PC-3 (cell line): ENCODE results near the gene ATIC.

ENCODE experiments used
- CTCF ChIP-seq: fragments of 300-600 bp; sonication (generic); conservative IDR thresholded peaks from 2 replicates; pipeline ENCODE4 v1.5.1; 2017; ENCODE audit warnings: antibody characterized with exemption, low read depth, mild to moderate bottlenecking, low read length
- EZH2 ChIP-seq: fragments of 300-600 bp; sonication (generic); IDR thresholded peaks from one replicate; pipeline ENCODE4 v1.6.1; 2017; ENCODE audit warnings: antibody characterized with exemption, mild to moderate bottlenecking, low read length; ENCODE audit not compliant: unreplicated experiment
- EZH2phosphoT487 ChIP-seq: fragments of 300-600 bp; sonication (generic); IDR thresholded peaks from 2 replicates; pipeline ENCODE4 v1.6.1; 2018; ENCODE audit warnings: mild to moderate bottlenecking, antibody characterized with exemption, low read length, borderline replicate concordance

GRCh38 chr2:215392164-215392563, 80.3 kb downstream of the ATIC start:
- no peak for TF ChIP-seq CTCF
- TF ChIP-seq EZH2: no peak
- no peak for TF ChIP-seq EZH2phosphoT487
